ENCODE measurements around the gene PCBP1.
"Not testable (repeated sequence)": the region's sequence is repeated elsewhere in the genome, so short reads cannot be mapped to it uniquely, and the experiment has no call there.

Gene PCBP1

GRCh38 chr2:70101174-70101573 is 13.9 kb downstream of the PCBP1 start:
- no peak for DNase-seq

- DNase-seq = not testable (repeated sequence)
Measured at GRCh38 chr2:70101686-70102085, 14.4 kb downstream of the PCBP1 start.

GRCh38 chr2:70102323-70102905 is 15.1 kb downstream of the PCBP1 start:
- not testable (repeated sequence) for DNase-seq

GRCh38 chr2:70103531-70104061 is 16.3 kb downstream of the PCBP1 start:
- DNase-seq = no peak

GRCh38 chr2:70104231-70105111 is 17.2 kb downstream of the PCBP1 start:
- no peak for DNase-seq

- DNase-seq = not testable (repeated sequence)
Measured at GRCh38 chr2:70106138-70106537, 18.9 kb downstream of the PCBP1 start.

GRCh38 chr2:70110397-70110796 is 23.1 kb downstream of the PCBP1 start:
- not testable (repeated sequence) for DNase-seq

- DNase-seq = no peak
Measured at GRCh38 chr2:70111752-70112591, 24.7 kb downstream of the PCBP1 start.

GRCh38 chr2:70113359-70114070 is 26.2 kb downstream of the PCBP1 start:
- no peak for DNase-seq

- no peak for DNase-seq
Measured at GRCh38 chr2:70115646-70116442, 28.6 kb downstream of the PCBP1 start.

- DNase-seq = no peak
Measured at GRCh38 chr2:70116936-70117552, 29.8 kb downstream of the PCBP1 start.

- no peak for DNase-seq
Measured at GRCh38 chr2:70118798-70119454, 31.6 kb downstream of the PCBP1 start.

GRCh38 chr2:70121627-70122372 is 34.5 kb downstream of the PCBP1 start:
- no peak for DNase-seq

GRCh38 chr2:70122470-70122869 is 35.2 kb downstream of the PCBP1 start:
- no peak for DNase-seq

- peak; percentile 22 for DNase-seq
Measured at GRCh38 chr2:70123051-70123828, 36.0 kb downstream of the PCBP1 start.

- DNase-seq = no peak
Measured at GRCh38 chr2:70123829-70124116, 36.5 kb downstream of the PCBP1 start.

- DNase-seq = no peak
Measured at GRCh38 chr2:70124983-70125480, 37.8 kb downstream of the PCBP1 start.

GRCh38 chr2:70125498-70125898 is 38.2 kb downstream of the PCBP1 start:
- no peak for DNase-seq

GRCh38 chr2:70126413-70126812 is 39.1 kb downstream of the PCBP1 start:
- DNase-seq = no peak
